Activated T-helper 2 cell treated with anti-CD3 and anti-CD28 coated beads, Interferon-gamma antibody, Interleukin-2, Interleukin-4, amounts not matched to agents 10 μg/mL and 5 μg/mL and 100 μg/mL, durations not matched to agents 14 hours and 24 hours and 36 hours (primary cell): ENCODE results near the gene MYO15B. TPM values are rescaled to one million over a fixed set of nuclear protein-coding genes. Genes with fewer than 3 reads are reported as not detected.

Experiments used
- DNase-seq: peaks from one replicate; pipeline ENCODE4 v3.0.0; 2021; ENCODE audit warnings: low spot score
- H3K27ac Mint-ChIP-seq: one replicate; pipeline ENCODE4 v1.8.0; 2021; ENCODE audit warnings: mixed read lengths
- H3K27me3 Mint-ChIP-seq: one replicate; pipeline ENCODE4 v1.8.0; 2021; ENCODE audit warnings: low read depth, mixed read lengths
- H3K36me3 Mint-ChIP-seq: one replicate; pipeline ENCODE4 v1.8.0; 2021; ENCODE audit warnings: low read depth, mixed read lengths
- H3K4me1 Mint-ChIP-seq: one replicate; pipeline ENCODE4 v1.8.0; 2021; ENCODE audit warnings: low read depth, mixed read lengths
- H3K4me3 Mint-ChIP-seq: one replicate; pipeline ENCODE4 v1.8.0; 2021; ENCODE audit warnings: low read depth, mild to moderate bottlenecking, moderate library complexity, mixed read lengths
- H3K9me3 Mint-ChIP-seq: one replicate; pipeline ENCODE4 v1.8.0; 2021; ENCODE audit warnings: mixed read lengths
- intact Hi-C: fragments of 100-400 bp; cut with micrococcal nuclease; formaldehyde crosslinking; loops from one replicate; pipeline ENCODE4 v1.15.1; 2023
- total RNA-seq: library from RNA; stranded (reverse); gene quantifications from 2 replicates; pipeline ENCODE4 v1.2.3, GENCODE V29; 2022

MYO15B gene
- total RNA-seq, 1 donor from 2014 or later: 33.9 TPM

- DNase-seq: no peak
- Mint-ChIP-seq H3K27me3 (no peaks in the 10 kb centered on the region), H3K9me3 (no peaks in the 10 kb centered on the region), H3K4me3 (no peak overlapping the region), H3K36me3 (no peaks in the 10 kb centered on the region), H3K27ac (no peak overlapping the region), H3K4me1 (no peaks in the 10 kb centered on the region)
- intact Hi-C loops: no loop called here
Measured at GRCh38 chr17:75605790-75606189, 18.2 kb downstream of the MYO15B start.

DNA sequence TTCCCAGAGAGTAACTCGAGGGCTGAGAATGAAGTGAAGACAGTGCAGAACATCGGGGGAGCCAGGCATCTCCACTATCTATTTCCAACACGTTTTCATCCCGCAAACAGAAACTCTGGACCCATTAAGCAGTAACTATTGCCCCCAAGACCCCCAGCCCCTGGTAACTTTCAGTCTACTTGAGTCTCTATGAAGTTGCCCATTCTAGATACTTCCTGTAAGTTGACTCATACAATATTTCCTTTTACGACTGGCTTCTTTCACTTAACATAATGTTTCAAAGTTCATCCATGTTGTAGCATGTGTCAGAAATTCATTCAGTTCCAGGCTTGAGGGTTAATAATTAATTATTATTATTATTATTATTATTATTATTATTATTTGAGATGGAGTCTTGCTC, 19.5 kb downstream of the MYO15B start:
- Mint-ChIP-seq H3K27ac (no peak overlapping the region), H3K36me3 (no peaks in the 10 kb centered on the region), H3K4me3 (no peak overlapping the region), H3K27me3 (no peaks in the 10 kb centered on the region), H3K9me3 (no peaks in the 10 kb centered on the region), H3K4me1 (no peaks in the 10 kb centered on the region)
- intact Hi-C loops: no loop called here
- no peak for DNase-seq

GRCh38 chr17:75610103-75610984, 22.7 kb downstream of the MYO15B start:
- intact Hi-C loops: no loop called here

GRCh38 chr17:75611851-75612429, 24.3 kb downstream of the MYO15B start:
- H3K9me3 Mint-ChIP-seq: no peaks in the 10 kb centered on the region

More at GRCh38 chr17:75610103-75610984, 22.7 kb downstream of the MYO15B start:
- Mint-ChIP-seq H3K9me3 (no peaks in the 10 kb centered on the region), H3K27me3 (no peaks in the 10 kb centered on the region), H3K36me3 (no peaks in the 10 kb centered on the region), H3K27ac (no peak overlapping the region), H3K4me1 (no peaks in the 10 kb centered on the region), H3K4me3 (no peak overlapping the region)
- DNase-seq: no peak

DNA sequence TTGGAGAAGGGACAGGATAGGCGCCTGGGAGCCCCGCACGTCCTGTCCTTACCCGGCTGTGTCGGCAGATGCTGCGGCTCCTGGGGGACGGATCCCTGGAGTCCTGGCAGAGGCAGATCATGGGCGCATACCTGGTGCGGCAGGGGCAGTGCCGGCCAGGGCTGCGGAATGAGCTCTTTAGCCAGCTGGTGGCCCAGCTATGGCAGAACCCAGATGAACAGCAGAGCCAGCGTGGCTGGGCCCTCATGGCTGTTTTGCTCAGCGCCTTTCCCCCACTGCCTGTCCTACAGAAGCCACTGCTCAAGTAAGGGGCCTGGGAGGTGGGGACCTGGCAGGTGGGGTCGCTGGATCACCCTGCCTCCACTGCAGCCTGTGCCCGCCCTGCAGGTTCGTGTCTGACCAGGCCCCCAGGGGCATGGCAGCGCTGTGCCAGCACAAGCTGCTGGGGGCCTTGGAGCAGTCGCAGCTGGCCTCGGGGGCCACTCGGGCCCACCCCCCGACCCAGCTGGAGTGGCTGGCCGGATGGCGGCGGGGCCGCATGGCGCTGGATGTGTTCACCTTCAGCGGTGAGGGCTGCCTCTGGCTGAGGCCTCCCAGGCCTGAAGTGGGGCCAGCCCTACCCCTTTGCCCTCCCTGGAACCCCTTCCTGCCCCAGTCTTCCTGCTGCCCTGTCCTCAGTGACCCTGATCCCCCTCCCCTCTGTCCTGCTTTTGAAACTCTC, 25.5 kb downstream of the MYO15B start:
- no peak for DNase-seq
- no peaks in the 10 kb centered on the region for H3K36me3 Mint-ChIP-seq
- H3K4me1 Mint-ChIP-seq: no peaks in the 10 kb centered on the region
- intact Hi-C loops: no loop called here
- no peak overlapping the region for H3K27ac Mint-ChIP-seq
- no peaks in the 10 kb centered on the region for H3K27me3 Mint-ChIP-seq
- no peaks in the 10 kb centered on the region for H3K9me3 Mint-ChIP-seq
- no peak overlapping the region for H3K4me3 Mint-ChIP-seq

More at GRCh38 chr17:75611851-75612429, 24.3 kb downstream of the MYO15B start:
- Mint-ChIP-seq H3K27ac (no peak overlapping the region), H3K27me3 (no peaks in the 10 kb centered on the region), H3K36me3 (no peaks in the 10 kb centered on the region), H3K4me1 (no peaks in the 10 kb centered on the region), H3K4me3 (no peak overlapping the region)
- no peak for DNase-seq
- intact Hi-C loops: no loop called here

DNA sequence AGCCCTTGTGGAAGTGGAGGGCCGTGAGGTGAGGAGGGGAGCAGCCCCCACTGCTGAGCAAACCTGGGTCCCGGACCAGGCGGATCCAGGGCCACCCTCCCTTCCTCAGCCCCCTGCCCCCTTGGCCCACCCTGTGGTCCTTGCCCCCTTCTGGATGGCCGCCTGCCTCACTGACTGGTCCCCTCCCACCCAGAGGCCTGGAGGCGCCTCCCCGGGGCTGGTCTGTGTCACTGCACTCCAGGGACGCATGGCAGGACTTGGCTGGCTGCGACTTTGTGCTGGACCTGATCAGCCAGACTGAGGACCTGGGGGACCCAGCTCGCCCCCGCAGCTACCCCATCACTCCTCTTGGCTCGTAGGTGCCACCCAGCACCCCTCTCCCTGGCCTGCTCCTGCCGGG, 26.4 kb downstream of the MYO15B start:
- H3K4me3 Mint-ChIP-seq: no peak overlapping the region
- no peaks in the 10 kb centered on the region for H3K4me1 Mint-ChIP-seq
- no peak for DNase-seq
- no peaks in the 10 kb centered on the region for H3K36me3 Mint-ChIP-seq
- H3K27ac Mint-ChIP-seq: no peak overlapping the region
- no peaks in the 10 kb centered on the region for H3K27me3 Mint-ChIP-seq
- intact Hi-C loops: no loop called here
- H3K9me3 Mint-ChIP-seq: no peaks in the 10 kb centered on the region

DNA sequence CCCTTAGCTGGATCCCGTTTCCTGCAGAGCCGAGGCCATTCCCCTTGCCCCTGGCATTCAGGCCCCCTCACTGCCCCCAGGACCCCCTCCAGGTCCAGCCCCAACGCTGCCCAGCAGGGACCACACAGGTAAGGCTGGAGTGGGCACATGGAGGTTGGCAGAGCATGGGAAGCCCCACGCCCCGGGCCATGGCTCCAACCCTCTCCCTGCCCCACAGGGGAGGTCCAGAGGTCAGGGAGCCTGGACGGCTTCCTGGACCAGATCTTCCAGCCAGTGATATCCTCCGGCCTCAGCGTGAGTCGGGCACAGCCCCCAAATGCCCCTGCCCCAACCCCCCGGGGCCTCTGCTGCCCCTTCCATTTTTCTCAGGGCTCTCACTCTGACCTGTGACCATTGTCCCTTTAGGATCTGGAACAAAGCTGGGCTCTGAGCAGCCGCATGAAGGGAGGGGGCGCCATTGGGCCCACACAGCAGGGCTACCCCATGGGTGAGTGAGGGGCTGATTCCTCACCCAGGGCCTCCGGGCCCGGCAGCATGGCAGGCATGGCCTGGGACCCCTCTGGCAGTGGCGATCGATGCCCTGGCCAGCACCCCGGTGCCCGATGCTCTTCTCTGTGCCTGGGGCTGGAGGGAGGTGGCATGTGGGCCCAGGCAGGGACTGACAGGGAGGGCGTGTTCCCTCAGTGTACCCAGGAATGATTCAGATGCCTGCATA, 27.1 kb downstream of the MYO15B start:
- H3K36me3 Mint-ChIP-seq: no peaks in the 10 kb centered on the region

DNA sequence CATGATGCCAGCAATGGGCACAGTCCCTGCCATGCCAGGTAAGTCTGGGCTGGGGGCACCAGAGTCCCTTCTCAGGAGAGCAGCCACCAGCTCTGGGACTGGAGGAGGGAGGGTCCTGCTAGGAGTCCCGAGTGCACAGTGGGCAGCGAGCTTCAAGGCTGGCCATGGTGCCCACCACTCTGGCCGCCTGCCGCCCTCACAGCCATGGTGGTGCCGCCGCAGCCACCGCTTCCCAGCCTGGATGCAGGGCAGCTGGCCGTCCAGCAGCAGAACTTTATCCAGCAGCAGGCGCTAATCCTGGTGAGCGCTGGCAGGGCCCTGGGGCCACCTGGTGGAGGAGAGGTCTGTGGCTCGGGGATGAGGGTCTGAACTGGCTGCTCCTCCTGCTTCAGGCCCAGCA, 27.7 kb downstream of the MYO15B start:
- intact Hi-C loops: no loop called here
- H3K4me3 Mint-ChIP-seq: no peak overlapping the region
- H3K4me1 Mint-ChIP-seq: no peaks in the 10 kb centered on the region
- H3K9me3 Mint-ChIP-seq: no peaks in the 10 kb centered on the region
- H3K36me3 Mint-ChIP-seq: no peaks in the 10 kb centered on the region
- no peaks in the 10 kb centered on the region for H3K27me3 Mint-ChIP-seq
- DNase-seq: no peak
- H3K27ac Mint-ChIP-seq: no peak overlapping the region

More for the DNA sequence above, 27.1 kb downstream of the MYO15B start:
- Mint-ChIP-seq H3K9me3 (no peaks in the 10 kb centered on the region), H3K4me1 (no peaks in the 10 kb centered on the region), H3K4me3 (no peak overlapping the region), H3K27me3 (no peaks in the 10 kb centered on the region), H3K27ac (no peak overlapping the region)
- intact Hi-C loops: no loop called here
- DNase-seq: no peak

DNA sequence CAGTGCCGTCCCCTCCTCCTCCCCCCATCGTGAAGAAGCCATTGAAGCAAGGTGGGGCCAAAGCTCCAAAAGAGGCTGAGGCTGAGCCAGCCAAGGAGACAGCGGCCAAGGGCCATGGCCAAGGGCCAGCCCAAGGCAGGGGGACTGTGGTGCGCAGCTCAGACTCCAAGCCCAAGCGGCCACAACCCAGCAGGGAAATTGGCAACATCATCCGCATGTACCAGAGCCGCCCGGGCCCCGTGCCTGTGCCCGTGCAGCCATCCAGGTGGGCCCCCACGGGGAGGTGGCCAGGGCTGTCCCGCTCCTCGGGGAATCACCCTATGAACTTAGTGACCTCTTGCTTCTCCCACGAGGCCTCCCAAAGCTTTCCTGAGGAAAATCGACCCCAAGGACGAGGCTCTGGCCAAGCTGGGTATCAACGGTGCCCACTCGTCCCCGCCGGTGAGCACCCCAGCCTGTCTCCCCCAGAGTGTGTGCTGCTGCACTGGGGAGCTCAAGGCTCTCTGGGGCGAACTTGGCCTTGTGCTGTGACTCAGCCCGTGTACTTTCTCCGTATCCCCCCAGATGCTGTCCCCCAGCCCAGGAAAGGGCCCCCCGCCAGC, 29.0 kb downstream of the MYO15B start:
- H3K36me3 Mint-ChIP-seq: no peaks in the 10 kb centered on the region

GRCh38 chr17:75617218-75617617, 29.6 kb downstream of the MYO15B start:
- no peak overlapping the region for H3K27ac Mint-ChIP-seq
- H3K9me3 Mint-ChIP-seq: no peaks in the 10 kb centered on the region

More for the DNA sequence above, 29.0 kb downstream of the MYO15B start:
- Mint-ChIP-seq H3K4me1 (no peaks in the 10 kb centered on the region), H3K4me3 (no peak overlapping the region), H3K27ac (no peak overlapping the region), H3K27me3 (no peaks in the 10 kb centered on the region), H3K9me3 (no peaks in the 10 kb centered on the region)
- no peak for DNase-seq
- intact Hi-C loops: no loop called here

GRCh38 chr17:75617675-75618074, 30.1 kb downstream of the MYO15B start:
- Mint-ChIP-seq H3K4me1 (no peaks in the 10 kb centered on the region), H3K4me3 (no peak overlapping the region), H3K27ac (no peak overlapping the region), H3K36me3 (no peaks in the 10 kb centered on the region), H3K9me3 (no peaks in the 10 kb centered on the region), H3K27me3 (no peaks in the 10 kb centered on the region)
- no peak for DNase-seq
- intact Hi-C loops: no loop called here

More at GRCh38 chr17:75617218-75617617, 29.6 kb downstream of the MYO15B start:
- no peaks in the 10 kb centered on the region for H3K36me3 Mint-ChIP-seq
- no peaks in the 10 kb centered on the region for H3K4me1 Mint-ChIP-seq
- DNase-seq: no peak
- H3K27me3 Mint-ChIP-seq: no peaks in the 10 kb centered on the region
- H3K4me3 Mint-ChIP-seq: no peak overlapping the region
- intact Hi-C loops: no loop called here
